Measurements from ENCODE around the gene DGKH. TPM values are rescaled to one million over a fixed set of nuclear protein-coding genes. Genes with fewer than 3 reads are reported as not detected.

DGKH gene
- total and polyA plus RNA-seq, 9 of the 15 experiments (the other 6 are each of a cell fraction or from before 2014, with no cell fraction given) = 0.38 to 4.4 (median 3.1) TPM

DNA sequence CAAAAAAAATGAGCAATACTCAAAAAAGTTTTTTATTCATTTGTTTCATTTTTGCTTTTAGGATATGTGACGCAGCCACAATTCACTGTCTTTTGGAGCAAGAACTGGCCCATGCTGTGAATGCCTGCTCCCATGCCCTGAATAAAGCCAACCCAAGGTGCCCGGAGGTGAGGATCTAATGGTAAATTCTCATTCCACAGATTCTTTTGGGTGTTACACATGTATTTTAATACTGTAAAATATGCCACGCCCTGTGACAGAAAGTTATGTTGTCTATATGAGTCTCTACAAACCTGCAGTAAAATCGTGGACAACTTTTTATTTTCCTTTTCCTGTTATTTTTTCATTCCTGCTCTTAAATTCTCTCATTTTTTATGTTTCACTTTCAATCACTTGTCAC is 166.0 kb downstream of the DGKH start:
- POLR2A ChIA-PET = no interaction called here
- WGBS (ENCODE audit: insufficient coverage, low coverage, missing lambda C conversion rate) = 68% methylated on average over 4 of the region's 4 CpGs
- Histone ChIP-seq H3K27ac (ENCODE audit: extremely low read depth, low read depth, low read length) (no peak overlapping the region), H3K4me3 (no peak overlapping the region), H3K4me1 (replicated peaks in 1 of 2; ENCODE audit: control insufficient read depth in 2 of 2, insufficient read depth in 2 of 2, low read length in 2 of 2) (no peaks in the 10 kb centered on the region; a peak in 2 of 5 replicates), H2AFZ (ENCODE audit: low read depth, low read length) (no peak overlapping the region), H3K79me2 (ENCODE audit: control insufficient read depth, insufficient read depth, low read length) (no peaks in the 10 kb centered on the region), H3K9me1 (ENCODE audit: control insufficient read depth, insufficient read depth, low read length) (no peaks in the 10 kb centered on the region), H3K27me3 (ENCODE audit: control insufficient read depth in 2 of 2, insufficient read depth in 2 of 2, low read length in 2 of 2) (no peaks in the 10 kb centered on the region), H3K4me2 (ENCODE audit: insufficient read depth, low read length) (no peak overlapping the region), H3K9ac (ENCODE audit: insufficient read depth in 1 of 2, low read depth in 2 of 2, low read length in 2 of 2) (no peak overlapping the region), H3K36me3 (ENCODE audit: control insufficient read depth, insufficient read depth, low read length) (peaks cover 11% of the 10 kb centered on the region; the same call in 1 of the 3 replicates), H4K20me1 (replicated peaks; ENCODE audit: control insufficient read depth, insufficient read depth, low read length) (no peaks in the 10 kb centered on the region), H3K9me3 (replicated peaks; ENCODE audit: control insufficient read depth, insufficient read depth, low read depth, low read length) (no peaks in the 10 kb centered on the region)
- intact Hi-C loops (cut with micrococcal nuclease) (loop anchor here (10.0 kb wide), 2 partner anchors 170 to 310 kb away; partner anchors contain the start of gene DGKH), in situ Hi-C loops (cut with MboI) (no loop called here)
- FAIRE-seq (no peak), DNase-seq (ENCODE audit: extremely low read depth in 1 of 4, low spot score in 3 of 4) (no peak), ATAC-seq (no peak)
- no TSS peak for BruUV-seq (replicated peaks)
- CTCF ChIA-PET (ENCODE audit: low intra/inter-chr PET ratio) = interaction anchor here (0.7 kb wide), 1 partner anchor 104 kb away, joined by 4 read pairs; no protein-coding TSS in a partner anchor
- TF ChIP-seq XRCC5 (IDR thresholded peaks at IDR 0.05; ENCODE audit: low read depth, low read length) (no peak), SNIP1 (IDR thresholded peaks at IDR 0.05; ENCODE audit: low read depth) (no peak), ZNF561 (CRISPR knock-in tag; conservative IDR thresholded peaks at IDR 0.05) (no peak), SMC3 (conservative IDR thresholded peaks at IDR 0.05; ENCODE audit: insufficient read depth, low read depth, low read length) (no peak), POLR2B (IDR thresholded peaks at IDR 0.05; ENCODE audit: low read depth, partially characterized antibody) (no peak), ZNF146 (CRISPR knock-in tag; IDR thresholded peaks at IDR 0.05; ENCODE audit: unreplicated experiment) (no peak), BRCA1 (IDR thresholded peaks at IDR 0.05) (no peak), BRCA1 (CRISPR knock-in tag; IDR thresholded peaks at IDR 0.05) (no peak), CTCFL (IDR thresholded peaks at IDR 0.05; ENCODE audit: borderline replicate concordance, insufficient read depth, low read depth, low read length, poor library complexity, severe bottlenecking) (no peak)
- TF ChIP-seq, protein P1, sequence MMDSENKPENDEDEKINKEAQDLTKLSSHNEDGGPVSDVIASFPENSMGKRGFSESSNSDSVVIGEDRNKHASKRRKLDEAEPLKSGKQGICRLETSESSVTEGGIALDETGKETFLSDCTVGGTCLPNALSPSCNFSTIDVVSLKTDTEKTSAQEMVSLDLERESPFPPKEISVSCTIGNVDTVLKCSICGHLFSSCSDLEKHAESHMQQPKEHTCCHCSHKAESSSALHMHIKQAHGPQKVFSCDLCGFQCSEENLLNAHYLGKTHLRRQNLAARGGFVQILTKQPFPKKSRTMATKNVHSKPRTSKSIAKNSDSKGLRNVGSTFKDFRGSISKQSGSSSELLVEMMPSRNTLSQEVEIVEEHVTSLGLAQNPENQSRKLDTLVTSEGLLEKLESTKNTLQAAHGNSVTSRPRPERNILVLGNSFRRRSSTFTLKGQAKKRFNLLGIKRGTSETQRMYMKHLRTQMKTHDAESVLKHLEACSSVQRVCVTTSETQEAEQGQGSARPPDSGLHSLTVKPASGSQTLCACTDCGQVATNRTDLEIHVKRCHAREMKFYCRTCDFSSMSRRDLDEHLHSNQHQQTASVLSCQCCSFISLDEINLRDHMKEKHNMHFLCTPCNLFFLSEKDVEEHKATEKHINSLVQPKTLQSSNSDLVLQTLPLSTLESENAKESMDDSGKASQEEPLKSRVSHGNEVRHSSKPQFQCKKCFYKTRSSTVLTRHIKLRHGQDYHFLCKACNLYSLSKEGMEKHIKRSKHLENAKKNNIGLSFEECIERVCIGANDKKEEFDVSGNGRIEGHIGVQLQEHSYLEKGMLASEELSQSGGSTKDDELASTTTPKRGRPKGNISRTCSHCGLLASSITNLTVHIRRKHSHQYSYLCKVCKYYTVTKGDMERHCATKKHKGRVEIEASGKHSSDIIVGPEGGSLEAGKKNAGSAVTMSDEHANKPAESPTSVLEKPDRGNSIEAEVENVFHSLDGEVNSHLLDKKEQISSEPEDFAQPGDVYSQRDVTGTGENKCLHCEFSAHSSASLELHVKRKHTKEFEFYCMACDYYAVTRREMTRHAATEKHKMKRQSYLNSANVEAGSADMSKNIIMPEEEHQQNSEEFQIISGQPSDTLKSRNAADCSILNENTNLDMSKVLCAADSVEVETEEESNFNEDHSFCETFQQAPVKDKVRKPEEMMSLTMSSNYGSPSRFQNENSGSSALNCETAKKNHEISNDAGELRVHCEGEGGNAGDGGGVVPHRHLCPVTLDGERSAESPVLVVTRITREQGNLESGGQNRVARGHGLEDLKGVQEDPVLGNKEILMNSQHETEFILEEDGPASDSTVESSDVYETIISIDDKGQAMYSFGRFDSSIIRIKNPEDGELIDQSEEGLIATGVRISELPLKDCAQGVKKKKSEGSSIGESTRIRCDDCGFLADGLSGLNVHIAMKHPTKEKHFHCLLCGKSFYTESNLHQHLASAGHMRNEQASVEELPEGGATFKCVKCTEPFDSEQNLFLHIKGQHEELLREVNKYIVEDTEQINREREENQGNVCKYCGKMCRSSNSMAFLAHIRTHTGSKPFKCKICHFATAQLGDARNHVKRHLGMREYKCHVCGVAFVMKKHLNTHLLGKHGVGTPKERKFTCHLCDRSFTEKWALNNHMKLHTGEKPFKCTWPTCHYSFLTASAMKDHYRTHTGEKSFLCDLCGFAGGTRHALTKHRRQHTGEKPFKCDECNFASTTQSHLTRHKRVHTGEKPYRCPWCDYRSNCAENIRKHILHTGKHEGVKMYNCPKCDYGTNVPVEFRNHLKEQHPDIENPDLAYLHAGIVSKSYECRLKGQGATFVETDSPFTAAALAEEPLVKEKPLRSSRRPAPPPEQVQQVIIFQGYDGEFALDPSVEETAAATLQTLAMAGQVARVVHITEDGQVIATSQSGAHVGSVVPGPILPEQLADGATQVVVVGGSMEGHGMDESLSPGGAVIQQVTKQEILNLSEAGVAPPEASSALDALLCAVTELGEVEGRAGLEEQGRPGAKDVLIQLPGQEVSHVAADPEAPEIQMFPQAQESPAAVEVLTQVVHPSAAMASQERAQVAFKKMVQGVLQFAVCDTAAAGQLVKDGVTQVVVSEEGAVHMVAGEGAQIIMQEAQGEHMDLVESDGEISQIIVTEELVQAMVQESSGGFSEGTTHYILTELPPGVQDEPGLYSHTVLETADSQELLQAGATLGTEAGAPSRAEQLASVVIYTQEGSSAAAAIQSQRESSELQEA (IDR thresholded peaks at IDR 0.05; ENCODE audit: low read depth) = no peak
- TF ChIP-seq, protein P2, sequence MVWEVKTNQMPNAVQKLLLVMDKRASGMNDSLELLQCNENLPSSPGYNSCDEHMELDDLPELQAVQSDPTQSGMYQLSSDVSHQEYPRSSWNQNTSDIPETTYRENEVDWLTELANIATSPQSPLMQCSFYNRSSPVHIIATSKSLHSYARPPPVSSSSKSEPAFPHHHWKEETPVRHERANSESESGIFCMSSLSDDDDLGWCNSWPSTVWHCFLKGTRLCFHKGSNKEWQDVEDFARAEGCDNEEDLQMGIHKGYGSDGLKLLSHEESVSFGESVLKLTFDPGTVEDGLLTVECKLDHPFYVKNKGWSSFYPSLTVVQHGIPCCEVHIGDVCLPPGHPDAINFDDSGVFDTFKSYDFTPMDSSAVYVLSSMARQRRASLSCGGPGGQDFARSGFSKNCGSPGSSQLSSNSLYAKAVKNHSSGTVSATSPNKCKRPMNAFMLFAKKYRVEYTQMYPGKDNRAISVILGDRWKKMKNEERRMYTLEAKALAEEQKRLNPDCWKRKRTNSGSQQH (CRISPR knock-in tag; IDR thresholded peaks at IDR 0.05) = no peak

Data from K562 (cell line).